Lung (tissue), 12 donors: Measurements from ENCODE around the gene NOSIP. TPM values are rescaled to one million over a fixed set of nuclear protein-coding genes. Genes with fewer than 3 reads are reported as not detected.

ENCODE experiments used
- ATAC-seq: fragments of 200-7000 bp; cut with Tn5 transposase; one replicate; pipeline ENCODE4 v1.9.1; 2020; ENCODE audit warnings: moderate number of reproducible peaks; ENCODE audit not compliant: insufficient read depth, low FRiP score
- DNase-seq, 3 donors: peaks; one replicate each; pipeline ENCODE4 v3.0.0-alpha.2; 2013 to 2017
- H3K27ac ChIP-seq, 2 donors: one replicate each; pipeline ENCODE4 v1.5.1; 2013; ENCODE audit warnings: mild to moderate bottlenecking in 2 of 2, moderate library complexity in 2 of 2, control low read depth in 1 of 2, inconsistent platforms in 1 of 2, low read depth in 1 of 2, low read length in 1 of 2
- H3K27me3 ChIP-seq, 3 donors: one replicate each; pipeline ENCODE4 v1.5.1; 2013; ENCODE audit warnings: low read length in 2 of 3; ENCODE audit not compliant: control insufficient read depth in 3 of 3, insufficient read depth in 3 of 3
- H3K36me3 ChIP-seq, 4 donors: one replicate each; pipeline ENCODE4 v1.5.1; 2013; ENCODE audit warnings: low read length in 4 of 4, mild to moderate bottlenecking in 1 of 4, moderate library complexity in 1 of 4; ENCODE audit not compliant: control insufficient read depth in 4 of 4, insufficient read depth in 4 of 4
- H3K4me1 ChIP-seq, 5 donors: one replicate each; pipeline ENCODE4 v1.5.1; 2013; ENCODE audit warnings: low read length in 5 of 5, mild to moderate bottlenecking in 2 of 5, moderate library complexity in 1 of 5; ENCODE audit not compliant: control insufficient read depth in 5 of 5, insufficient read depth in 5 of 5
- H3K4me3 ChIP-seq: one replicate; pipeline ENCODE4 v1.5.1; 2013; ENCODE audit warnings: mild to moderate bottlenecking, control low read depth, moderate library complexity
- H3K9ac ChIP-seq, 2 donors: one replicate each; pipeline ENCODE4 v1.5.1; 2013; ENCODE audit warnings: low read length in 2 of 2, control low read depth in 1 of 2; ENCODE audit not compliant: insufficient read depth in 1 of 2
- H3K9me3 ChIP-seq, 4 donors: one replicate each; pipeline ENCODE4 v1.5.1; 2013; ENCODE audit warnings: low read length in 3 of 4, mild to moderate bottlenecking in 1 of 4, moderate library complexity in 1 of 4; ENCODE audit not compliant: control insufficient read depth in 4 of 4, insufficient read depth in 3 of 4
- WGBS, 2 donors: extraction: QIAGEN DNeasy Blood & Tissue Kit; methylation state at CpG; one replicate each; pipeline ENCODE4 v1.1.7; 2013; 5-methylcytosine and 5-hydroxymethylcytosine counted together
- polyA plus RNA-seq, 2 donors: library from polyadenylated mRNA; stranded (reverse); fragments of 200-250 nt; gene quantifications; one replicate each; pipeline ENCODE4 v1.2.1, GENCODE V29; 2013
- total RNA-seq, 2 donors: library from RNA; depleted of rRNA in 1 of 2; stranded (reverse); fragments of >200 nt in 1 of 2; gene quantifications; one replicate each; pipeline ENCODE4 v1.2.1, GENCODE V29; 2014 to 2021
- TF ChIP-seq, protein P1 (sequence below): IDR thresholded peaks from 2 replicates; pipeline ENCODE4 v1.5.1; 2012; ENCODE audit warnings: mild to moderate bottlenecking; ENCODE audit errors: control extremely low read depth, extremely low read depth
- donor health status: control.
- donor health status: control.
- donor health status: Bipolar disorder and iron deficiency.
- donor health status: healthy.
- donor health status: DM: yes; HTN: yes; CAD: no.

NOSIP gene
- total and polyA plus RNA-seq, 4 donors: 40.9 to 84.2 (median 62.6) TPM

DNA sequence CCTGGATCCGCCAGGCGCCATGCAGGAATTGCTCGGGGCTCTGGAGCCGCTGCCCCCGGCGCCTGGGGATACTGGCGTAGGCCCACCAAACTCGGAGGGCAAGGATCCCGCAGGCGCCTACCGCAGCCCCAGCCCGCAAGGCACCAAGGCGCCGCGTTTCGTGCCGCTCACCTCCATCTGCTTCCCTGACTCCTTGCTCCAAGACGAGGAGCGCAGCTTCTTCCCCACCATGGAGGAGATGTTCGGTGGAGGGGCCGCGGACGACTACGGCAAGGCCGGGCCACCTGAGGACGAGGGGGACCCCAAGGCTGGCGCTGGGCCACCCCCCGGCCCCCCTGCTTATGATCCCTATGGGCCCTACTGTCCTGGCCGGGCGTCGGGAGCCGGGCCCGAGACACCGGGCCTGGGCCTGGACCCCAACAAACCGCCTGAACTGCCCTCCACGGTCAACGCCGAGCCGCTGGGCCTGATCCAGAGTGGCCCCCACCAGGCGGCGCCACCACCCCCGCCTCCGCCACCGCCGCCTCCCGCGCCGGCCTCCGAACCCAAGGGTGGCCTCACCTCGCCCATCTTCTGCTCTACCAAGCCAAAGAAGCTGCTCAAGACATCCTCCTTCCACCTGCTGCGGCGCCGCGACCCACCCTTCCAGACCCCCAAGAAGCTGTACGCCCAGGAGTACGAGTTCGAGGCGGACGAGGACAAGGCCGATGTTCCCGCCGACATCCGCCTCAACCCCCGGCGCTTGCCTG, 16.8 kb upstream of the NOSIP start:
- H3K4me3 ChIP-seq: no peak overlapping the region
- TF ChIP-seq, protein P1, sequence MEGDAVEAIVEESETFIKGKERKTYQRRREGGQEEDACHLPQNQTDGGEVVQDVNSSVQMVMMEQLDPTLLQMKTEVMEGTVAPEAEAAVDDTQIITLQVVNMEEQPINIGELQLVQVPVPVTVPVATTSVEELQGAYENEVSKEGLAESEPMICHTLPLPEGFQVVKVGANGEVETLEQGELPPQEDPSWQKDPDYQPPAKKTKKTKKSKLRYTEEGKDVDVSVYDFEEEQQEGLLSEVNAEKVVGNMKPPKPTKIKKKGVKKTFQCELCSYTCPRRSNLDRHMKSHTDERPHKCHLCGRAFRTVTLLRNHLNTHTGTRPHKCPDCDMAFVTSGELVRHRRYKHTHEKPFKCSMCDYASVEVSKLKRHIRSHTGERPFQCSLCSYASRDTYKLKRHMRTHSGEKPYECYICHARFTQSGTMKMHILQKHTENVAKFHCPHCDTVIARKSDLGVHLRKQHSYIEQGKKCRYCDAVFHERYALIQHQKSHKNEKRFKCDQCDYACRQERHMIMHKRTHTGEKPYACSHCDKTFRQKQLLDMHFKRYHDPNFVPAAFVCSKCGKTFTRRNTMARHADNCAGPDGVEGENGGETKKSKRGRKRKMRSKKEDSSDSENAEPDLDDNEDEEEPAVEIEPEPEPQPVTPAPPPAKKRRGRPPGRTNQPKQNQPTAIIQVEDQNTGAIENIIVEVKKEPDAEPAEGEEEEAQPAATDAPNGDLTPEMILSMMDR: no peak
- no peaks in the 10 kb centered on the region for H3K27me3 ChIP-seq
- no peak overlapping the region for H3K27ac ChIP-seq
- H3K36me3 ChIP-seq: peaks cover 7 to 68% (median 30%) of the 10 kb centered on the region in 4 donors
- peaks cover 0 to 12% (median 3%) of the 10 kb centered on the region in 5 donors for H3K4me1 ChIP-seq
- no peak overlapping the region for H3K9ac ChIP-seq
- DNase-seq (no peak), ATAC-seq (no peak)
- no peaks in the 10 kb centered on the region for H3K9me3 ChIP-seq
- 96 to 98% methylated on average over 65 of the region's 65 CpGs for WGBS, 2 donors

DNA sequence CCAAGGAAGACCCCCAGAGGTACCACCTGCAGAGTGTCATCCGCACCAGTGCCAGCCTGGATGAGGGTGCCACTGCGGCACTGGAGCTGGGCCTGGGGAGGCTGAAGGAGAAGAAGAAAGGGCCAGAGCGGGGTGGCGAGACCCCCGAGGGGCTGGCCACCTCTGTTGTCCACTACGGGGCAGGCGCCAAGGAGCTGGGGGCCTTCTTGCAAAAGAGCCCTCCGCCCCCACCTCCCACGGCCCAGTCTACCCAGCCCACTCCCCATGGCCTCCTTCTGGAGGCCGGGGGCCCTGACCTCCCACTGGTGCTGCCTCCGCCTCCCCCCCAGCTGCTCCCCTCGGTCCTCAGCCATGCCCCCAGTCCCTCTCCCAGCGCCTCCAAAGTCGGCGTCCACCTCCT, 16.1 kb upstream of the NOSIP start:
- TF ChIP-seq, protein P1: no peak
- no peak overlapping the region for H3K4me3 ChIP-seq
- no peak overlapping the region for H3K27ac ChIP-seq
- 93 to 97% methylated on average over 14 to 15 of the region's 15 CpGs for WGBS, 2 donors
- DNase-seq (no peak), ATAC-seq (no peak)
- no peak overlapping the region for H3K9ac ChIP-seq
- peaks cover 7 to 61% (median 28%) of the 10 kb centered on the region in 4 donors for H3K36me3 ChIP-seq
- no peaks in the 10 kb centered on the region for H3K27me3 ChIP-seq
- H3K9me3 ChIP-seq: no peaks in the 10 kb centered on the region
- peaks cover 0 to 12% (median 3%) of the 10 kb centered on the region in 5 donors for H3K4me1 ChIP-seq

DNA sequence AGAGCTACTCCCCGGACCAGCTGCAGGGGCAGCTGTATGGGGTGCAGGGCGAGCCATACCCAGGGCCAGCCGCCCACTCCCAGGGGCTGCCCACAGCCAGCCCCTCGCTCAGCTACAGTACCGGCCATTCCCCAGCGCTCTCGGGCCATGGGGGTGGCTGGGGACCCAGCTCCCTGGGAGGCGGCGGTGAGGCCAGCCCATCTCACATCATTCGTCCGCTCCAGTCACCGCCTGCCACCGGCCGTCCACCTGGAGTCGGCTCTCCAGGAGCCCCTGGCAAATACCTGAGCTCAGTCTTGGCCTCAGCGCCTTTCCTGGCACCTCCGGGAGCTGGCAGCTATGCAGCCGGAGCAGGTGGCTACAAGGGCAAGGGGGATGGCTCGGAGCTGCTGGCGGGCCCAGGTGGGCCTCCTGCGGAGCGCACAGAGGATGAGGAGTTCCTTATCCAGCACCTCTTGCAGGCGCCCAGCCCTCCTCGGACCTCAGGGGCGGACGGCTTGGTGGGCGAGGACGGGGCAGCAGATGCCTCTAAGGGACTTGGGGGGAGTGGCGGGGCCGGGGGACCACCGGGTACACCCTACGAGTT, 15.6 kb upstream of the NOSIP start:
- Histone ChIP-seq H3K27me3 (no peaks in the 10 kb centered on the region), H3K27ac (no peak overlapping the region), H3K36me3 (peaks cover 5 to 56% (median 24%) of the 10 kb centered on the region in 4 donors), H3K9ac (no peak overlapping the region), H3K9me3 (no peaks in the 10 kb centered on the region), H3K4me1 (peaks cover 0 to 12% (median 3%) of the 10 kb centered on the region in 5 donors), H3K4me3 (no peak overlapping the region)
- DNase-seq (no peak), ATAC-seq (no peak)
- TF ChIP-seq, protein P1: no peak
- WGBS, 2 donors: 95 to 99% methylated on average over 27 to 32 of the region's 32 CpGs
